Measurements from ENCODE around the gene PCNX2. TPM values are rescaled to one million over a fixed set of nuclear protein-coding genes. Genes with fewer than 3 reads are reported as not detected.

Gene PCNX2
- polyA plus RNA-seq, 1 donor (not counting 4 experiments of a cell fraction or from before 2014, with no cell fraction given), result 18.0 TPM

- FAIRE-seq, result no peak
- Histone ChIP-seq H3K9ac (ENCODE audit: control insufficient read depth, extremely low read depth, insufficient read depth, low read length) (no peak overlapping the region), H3K4me3 (ENCODE audit: control insufficient read depth in 2 of 3, extremely low read depth in 1 of 3, insufficient read depth in 2 of 3, low read depth in 1 of 3, low read length in 3 of 3) (no peak overlapping the region), H3K9me1 (ENCODE audit: control insufficient read depth, extremely low read depth, insufficient read depth, low read length) (no peaks in the 10 kb centered on the region), H3K36me3 (ENCODE audit: control insufficient read depth in 2 of 2, extremely low read depth in 1 of 2, insufficient read depth in 2 of 2, low read length in 2 of 2) (peaks cover 0 to 2% of the 10 kb centered on the region in 2 experiments), H3K79me2 (ENCODE audit: control insufficient read depth, insufficient read depth, low read length) (no peaks in the 10 kb centered on the region), H3K4me1 (ENCODE audit: control insufficient read depth, extremely low read depth, insufficient read depth, low read length) (peaks cover 6% of the 10 kb centered on the region), H3K9me3 (ENCODE audit: control insufficient read depth, low read depth, low read length) (no peaks in the 10 kb centered on the region), H2AFZ (ENCODE audit: control insufficient read depth, low read length) (no peak overlapping the region), H3K4me2 (ENCODE audit: control insufficient read depth, extremely low read depth, insufficient read depth, low read depth, low read length) (no peak overlapping the region), H3K27me3 (ENCODE audit: control insufficient read depth, extremely low read depth, insufficient read depth, low read length) (no peaks in the 10 kb centered on the region), H3K27ac (ENCODE audit: control insufficient read depth, insufficient read depth, low read length) (no peak overlapping the region), H4K20me1 (ENCODE audit: control insufficient read depth, extremely low read depth, insufficient read depth, low read length) (no peaks in the 10 kb centered on the region)
- DNase-seq (ENCODE audit: low read depth, low spot score), result no peak
- TF ChIP-seq CTCF (optimal IDR thresholded peaks at IDR 0.05 in 1 of 3, IDR thresholded peaks at IDR 0.05 in 1 of 3, conservative IDR thresholded peaks at IDR 0.05 in 1 of 3; ENCODE audit: extremely low read depth in 1 of 3, insufficient read depth in 2 of 3, low read length in 3 of 3) (no peak), EZH2 (IDR thresholded peaks at IDR 0.05; ENCODE audit: low read length) (no peak)
- dilution Hi-C loops (cut with MboI; ENCODE audit: extremely low pct_ligation_motif_present, low sequenced_read_pairs), result no loop called here
These were observed 239.5 kb downstream of the PCNX2 start for GRCh38 chr1:233055879-233056641.

GRCh38 chr1:233045588-233045987 lies 249.9 kb downstream of the PCNX2 start:
- Histone ChIP-seq H3K4me1 (ENCODE audit: control insufficient read depth, extremely low read depth, insufficient read depth, low read length) (no peaks in the 10 kb centered on the region), H2AFZ (ENCODE audit: control insufficient read depth, low read length) (no peak overlapping the region), H3K4me3 (ENCODE audit: control insufficient read depth in 2 of 3, extremely low read depth in 1 of 3, insufficient read depth in 2 of 3, low read depth in 1 of 3, low read length in 3 of 3) (no peak overlapping the region), H3K79me2 (ENCODE audit: control insufficient read depth, insufficient read depth, low read length) (no peaks in the 10 kb centered on the region), H4K20me1 (ENCODE audit: control insufficient read depth, extremely low read depth, insufficient read depth, low read length) (no peaks in the 10 kb centered on the region), H3K4me2 (ENCODE audit: control insufficient read depth, extremely low read depth, insufficient read depth, low read depth, low read length) (no peak overlapping the region), H3K27me3 (ENCODE audit: control insufficient read depth, extremely low read depth, insufficient read depth, low read length) (no peaks in the 10 kb centered on the region), H3K9ac (ENCODE audit: control insufficient read depth, extremely low read depth, insufficient read depth, low read length) (no peak overlapping the region), H3K27ac (ENCODE audit: control insufficient read depth, insufficient read depth, low read length) (no peak overlapping the region), H3K9me3 (ENCODE audit: control insufficient read depth, low read depth, low read length) (no peaks in the 10 kb centered on the region), H3K36me3 (ENCODE audit: control insufficient read depth in 2 of 2, extremely low read depth in 1 of 2, insufficient read depth in 2 of 2, low read length in 2 of 2) (no peaks in the 10 kb centered on the region), H3K9me1 (ENCODE audit: control insufficient read depth, extremely low read depth, insufficient read depth, low read length) (no peaks in the 10 kb centered on the region)
- TF ChIP-seq CTCF (optimal IDR thresholded peaks at IDR 0.05 in 1 of 3, IDR thresholded peaks at IDR 0.05 in 1 of 3, conservative IDR thresholded peaks at IDR 0.05 in 1 of 3; ENCODE audit: extremely low read depth in 1 of 3, insufficient read depth in 2 of 3, low read length in 3 of 3) (no peak), EZH2 (IDR thresholded peaks at IDR 0.05; ENCODE audit: low read length) (no peak)
- DNase-seq (ENCODE audit: low read depth, low spot score) (no peak), FAIRE-seq (no peak)
- dilution Hi-C loops (cut with MboI; ENCODE audit: extremely low pct_ligation_motif_present, low sequenced_read_pairs), result no loop called here
